Stomach (tissue), 9 donors: Measurements from ENCODE around the gene ZSCAN2. TPM values are rescaled to one million over a fixed set of nuclear protein-coding genes. Genes with fewer than 3 reads are reported as not detected.

Experiments used
- DNase-seq, 2 donors: peaks; one replicate each; pipeline versions ENCODE4 v3.0.0 to v3.0.0-alpha.2; 2013 to 2019
- H3K27ac ChIP-seq, 5 donors: fragments of 200-600 bp in 4 of 5; sonication (generic) in 4 of 5; one replicate each; pipeline ENCODE4 v1.5.1; 2013 to 2019; ENCODE audit warnings: mild to moderate bottlenecking in 1 of 5, moderate library complexity in 1 of 5
- H3K27me3 ChIP-seq, 3 donors: fragments of 200-600 bp; sonication (generic); one replicate each; pipeline ENCODE4 v1.5.1; 2017 to 2019; ENCODE audit warnings: mixed run types in 1 of 3
- H3K36me3 ChIP-seq, 4 donors: fragments of 200-600 bp; sonication (generic); 1 replicate in 3 of 4; 2 replicates in 1 of 4; pipeline ENCODE4 v1.5.1; 2016 to 2019
- H3K4me1 ChIP-seq, 4 donors: fragments of 200-600 bp; sonication (generic); one replicate each; pipeline ENCODE4 v1.5.1; 2016 to 2019
- H3K4me3 ChIP-seq, 4 donors: fragments of 200-600 bp; sonication (generic) in 3 of 4; one replicate each; pipeline ENCODE4 v1.5.1; 2016 to 2019; ENCODE audit warnings: mild to moderate bottlenecking in 1 of 4
- H3K9me3 ChIP-seq, 4 donors: fragments of 200-600 bp; sonication (generic); one replicate each; pipeline ENCODE4 v1.5.1; 2016 to 2019
- EP300 ChIP-seq: sonication (generic); formaldehyde crosslinking; IDR thresholded peaks from one replicate; pipeline ENCODE4 v1.6.1; 2017; ENCODE audit warnings: antibody characterized with exemption
- POLR2A ChIP-seq, 4 donors: fragments of 450-650 bp; IDR thresholded peaks; one replicate each; pipeline ENCODE4 v1.6.1; 2016; ENCODE audit warnings: antibody characterized with exemption in 4 of 4, control low read depth in 2 of 4, mild to moderate bottlenecking in 1 of 4, moderate library complexity in 1 of 4
- POLR2AphosphoS5 ChIP-seq, 3 donors: sonication (generic); formaldehyde crosslinking; IDR thresholded peaks; one replicate each; pipeline ENCODE4 v1.6.1; 2016; ENCODE audit warnings: antibody characterized with exemption in 3 of 3
- WGBS, 5 donors: extraction: QIAGEN DNeasy Blood & Tissue Kit in 3 of 5; methylation state at CpG; one replicate each; pipeline versions ENCODE4 v1.1.5 to v1.1.7; 2013 to 2018; 5-methylcytosine and 5-hydroxymethylcytosine counted together
- intact Hi-C: fragments of 100-400 bp; cut with DNase I; formaldehyde crosslinking; loops from one replicate; pipeline ENCODE4 v1.15.1; 2023; ENCODE audit warnings: low total_unique reads
- polyA plus RNA-seq, 3 donors: library from polyadenylated mRNA; stranded (reverse); fragments of 200-250 nt; gene quantifications; one replicate each; pipeline ENCODE4 v1.2.3, GENCODE V29; 2013
- total RNA-seq, 5 donors: library from RNA; depleted of rRNA; stranded (reverse); fragments of >200 nt; gene quantifications; one replicate each; pipeline versions ENCODE4 v1.1.0 to v1.2.3, GENCODE V29; 2014 to 2016
- TF ChIP-seq, protein P1 (sequence below), 7 experiments: fragments of 450-650 bp in 4 of 7; fragments of 200-600 bp in 3 of 7; sonication (generic) in 3 of 7; IDR thresholded peaks; one replicate each; pipeline ENCODE4 v1.5.1; 2016 to 2019; ENCODE audit warnings: antibody characterized with exemption in 7 of 7, control low read depth in 2 of 7, mild to moderate bottlenecking in 1 of 7
- donor health status: healthy with polysubstance abuse.
- donor health status: Bipolar disorder and iron deficiency.
- donor health status: healthy.

Gene ZSCAN2
- total and polyA plus RNA-seq, 8 donors, result 1.2 to 28.1 (median 6.6) TPM

DNA sequence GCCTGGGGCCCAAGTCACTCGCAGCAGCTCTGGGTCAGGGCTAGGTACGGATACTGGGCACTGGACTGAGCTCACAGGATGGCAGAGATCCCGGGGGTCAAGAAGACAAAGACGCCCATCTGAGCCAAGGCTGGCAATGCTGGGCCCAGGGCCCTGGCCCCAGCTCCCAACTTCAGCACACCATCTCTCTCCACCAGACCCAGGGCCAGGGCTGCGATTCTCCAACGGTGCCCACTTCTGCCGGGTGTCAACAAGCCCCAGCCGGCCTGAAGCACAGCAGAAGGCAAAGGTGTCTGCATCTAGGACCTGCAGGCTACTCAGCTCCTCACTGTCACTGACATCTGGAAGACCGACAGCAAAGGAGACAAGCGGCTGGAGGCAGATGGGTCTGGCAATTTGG is 44.7 kb downstream of the ZSCAN2 start:
- H3K36me3 ChIP-seq, result peaks cover 88 to 100% (median 100%) of the 10 kb centered on the region in 4 donors
- H3K27me3 ChIP-seq, result no peaks in the 10 kb centered on the region
- TF ChIP-seq POLR2A (IDR thresholded peaks at IDR 0.05), result no peak
- no peak for DNase-seq
- H3K27ac ChIP-seq, result no peak overlapping the region
- intact Hi-C loops, result no loop called here
- no peaks in the 10 kb centered on the region for H3K9me3 ChIP-seq
- 90 to 97% (median 93%) methylated on average over 9 to 10 of the region's 10 CpGs for WGBS, 5 donors
- no peak overlapping the region for H3K4me3 ChIP-seq
- H3K4me1 ChIP-seq, result peaks cover 0 to 16% (median 8%) of the 10 kb centered on the region in 4 donors

DNA sequence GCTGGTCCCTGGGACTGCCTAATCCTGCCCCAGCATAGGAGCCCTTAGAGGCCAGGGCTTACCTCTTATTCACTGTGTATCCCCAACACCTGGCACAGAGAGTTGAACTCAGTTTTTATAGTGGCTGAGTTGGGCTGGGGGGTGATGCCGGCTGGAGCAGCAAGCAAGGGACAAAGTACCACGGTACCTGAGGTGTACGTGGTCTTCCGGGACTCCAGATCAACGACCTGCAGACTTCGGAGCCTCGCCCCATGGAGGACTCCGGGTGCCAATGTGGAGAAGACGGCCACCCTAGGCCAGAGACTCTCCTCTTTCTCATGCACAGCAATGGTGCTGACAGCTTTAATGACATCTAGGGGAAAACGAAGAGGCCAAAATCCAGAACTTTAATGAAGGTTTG is 45.2 kb downstream of the ZSCAN2 start:
- H3K36me3 ChIP-seq, result peaks cover 88 to 100% (median 100%) of the 10 kb centered on the region in 4 donors
- no peak overlapping the region for H3K4me3 ChIP-seq
- peaks cover 0 to 20% (median 9%) of the 10 kb centered on the region in 4 donors for H3K4me1 ChIP-seq
- TF ChIP-seq POLR2A (IDR thresholded peaks at IDR 0.05) (no peak), EP300 (no peak), POLR2AphosphoS5 (IDR thresholded peaks at IDR 0.05) (no peak)
- TF ChIP-seq, protein P1, sequence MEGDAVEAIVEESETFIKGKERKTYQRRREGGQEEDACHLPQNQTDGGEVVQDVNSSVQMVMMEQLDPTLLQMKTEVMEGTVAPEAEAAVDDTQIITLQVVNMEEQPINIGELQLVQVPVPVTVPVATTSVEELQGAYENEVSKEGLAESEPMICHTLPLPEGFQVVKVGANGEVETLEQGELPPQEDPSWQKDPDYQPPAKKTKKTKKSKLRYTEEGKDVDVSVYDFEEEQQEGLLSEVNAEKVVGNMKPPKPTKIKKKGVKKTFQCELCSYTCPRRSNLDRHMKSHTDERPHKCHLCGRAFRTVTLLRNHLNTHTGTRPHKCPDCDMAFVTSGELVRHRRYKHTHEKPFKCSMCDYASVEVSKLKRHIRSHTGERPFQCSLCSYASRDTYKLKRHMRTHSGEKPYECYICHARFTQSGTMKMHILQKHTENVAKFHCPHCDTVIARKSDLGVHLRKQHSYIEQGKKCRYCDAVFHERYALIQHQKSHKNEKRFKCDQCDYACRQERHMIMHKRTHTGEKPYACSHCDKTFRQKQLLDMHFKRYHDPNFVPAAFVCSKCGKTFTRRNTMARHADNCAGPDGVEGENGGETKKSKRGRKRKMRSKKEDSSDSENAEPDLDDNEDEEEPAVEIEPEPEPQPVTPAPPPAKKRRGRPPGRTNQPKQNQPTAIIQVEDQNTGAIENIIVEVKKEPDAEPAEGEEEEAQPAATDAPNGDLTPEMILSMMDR (IDR thresholded peaks at IDR 0.05), result no peak
- WGBS, 5 donors, result 88 to 97% (median 92%) methylated on average over 10 of the region's 10 CpGs
- intact Hi-C loops, result no loop called here
- no peaks in the 10 kb centered on the region for H3K9me3 ChIP-seq
- no peak overlapping the region for H3K27ac ChIP-seq
- DNase-seq, result no peak
- H3K27me3 ChIP-seq, result no peaks in the 10 kb centered on the region

DNA sequence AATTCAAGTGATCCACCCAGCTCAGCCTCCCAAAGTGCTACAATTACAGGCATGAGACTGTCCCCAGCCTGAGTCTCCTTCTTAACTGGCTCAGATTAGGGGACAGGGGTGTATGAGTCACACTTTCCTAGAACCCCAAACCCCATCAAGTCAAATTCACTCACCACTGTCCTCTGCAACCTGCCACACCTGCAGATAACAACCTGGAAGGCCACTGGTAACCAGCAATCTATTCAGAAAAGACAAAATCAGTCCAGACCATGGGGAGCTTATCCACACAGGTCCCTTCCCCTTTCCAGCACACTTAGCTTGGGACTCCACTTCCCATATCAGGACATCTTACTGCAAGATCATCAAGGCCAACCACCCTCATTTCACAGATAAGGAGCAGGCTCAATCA is 46.9 kb downstream of the ZSCAN2 start:
- no peaks in the 10 kb centered on the region for H3K9me3 ChIP-seq
- intact Hi-C loops, result no loop called here
- TF ChIP-seq, protein P1 (IDR thresholded peaks at IDR 0.05), result no peak
- TF ChIP-seq POLR2A (IDR thresholded peaks at IDR 0.05) (no peak), EP300 (no peak), POLR2AphosphoS5 (IDR thresholded peaks at IDR 0.05) (no peak)

DNA sequence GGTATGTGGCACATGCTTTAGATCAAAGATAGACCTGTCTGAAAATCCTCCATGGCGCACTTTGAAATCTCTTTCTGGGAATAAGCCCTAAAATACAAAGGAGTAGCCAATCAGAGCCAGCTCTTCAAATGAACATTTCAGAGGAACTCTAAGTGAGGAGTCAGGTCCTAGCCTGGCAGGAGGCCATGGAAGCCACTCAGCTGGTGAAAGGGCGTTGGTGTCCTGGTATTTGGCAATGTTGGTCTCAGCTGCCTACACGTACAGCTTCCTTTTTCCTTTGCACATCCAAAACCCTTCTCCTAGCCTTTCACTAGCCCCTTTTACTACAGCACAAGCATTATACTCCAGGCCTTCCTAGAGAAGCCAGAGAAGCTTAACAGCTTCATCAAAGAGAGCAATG is 47.7 kb downstream of the ZSCAN2 start:
- DNase-seq, result no peak
- Histone ChIP-seq H3K36me3 (peaks cover 78 to 92% (median 90%) of the 10 kb centered on the region in 4 donors), H3K27me3 (no peaks in the 10 kb centered on the region), H3K27ac (no peak overlapping the region), H3K4me3 (no peak overlapping the region), H3K4me1 (peaks cover 19 to 44% (median 32%) of the 10 kb centered on the region in 4 donors), H3K9me3 (no peaks in the 10 kb centered on the region)
- WGBS, 5 donors, result 45 to 63% (median 52%) methylated on average over 3 of the region's 3 CpGs
- intact Hi-C loops, result no loop called here
- TF ChIP-seq, protein P1 (IDR thresholded peaks at IDR 0.05), result no peak
- TF ChIP-seq EP300 (no peak), POLR2A (IDR thresholded peaks at IDR 0.05) (no peak), POLR2AphosphoS5 (IDR thresholded peaks at IDR 0.05) (no peak)

More for the DNA sequence above, 46.9 kb downstream of the ZSCAN2 start:
- no peak for DNase-seq
- no peaks in the 10 kb centered on the region for H3K27me3 ChIP-seq
- no peak overlapping the region for H3K4me3 ChIP-seq
- peaks cover 11 to 36% (median 24%) of the 10 kb centered on the region in 4 donors for H3K4me1 ChIP-seq
- peaks cover 84 to 100% (median 98%) of the 10 kb centered on the region in 4 donors for H3K36me3 ChIP-seq
- no peak overlapping the region for H3K27ac ChIP-seq

DNA sequence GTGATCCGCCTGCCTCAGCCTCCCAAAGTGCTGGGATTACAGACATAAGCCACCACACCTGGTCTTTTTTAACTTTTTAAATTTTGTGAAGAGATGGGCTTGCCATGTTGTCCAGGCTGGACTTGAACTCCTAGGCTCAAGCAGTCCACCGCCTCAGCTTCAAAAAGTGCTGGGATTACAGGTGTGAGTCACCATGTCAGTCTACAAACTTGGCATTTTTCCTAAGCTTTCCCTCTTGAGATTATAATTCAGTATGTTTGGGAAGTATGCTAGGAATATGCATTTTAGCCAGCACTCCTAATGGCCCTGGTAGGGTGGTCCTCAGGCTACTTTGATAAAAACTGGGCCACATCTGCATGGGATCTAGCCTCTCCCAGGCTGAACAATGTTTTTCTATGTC is 48.9 kb downstream of the ZSCAN2 start:
- H3K4me3 ChIP-seq, result no peak overlapping the region
- intact Hi-C loops, result no loop called here
- H3K27ac ChIP-seq, result peak overlapping the region in 2 of 5 donors; percentile 11 to 40
- H3K4me1 ChIP-seq, result peaks cover 21 to 48% (median 39%) of the 10 kb centered on the region in 4 donors
- TF ChIP-seq POLR2AphosphoS5 (IDR thresholded peaks at IDR 0.05) (no peak), POLR2A (IDR thresholded peaks at IDR 0.05) (no peak), EP300 (no peak)
- TF ChIP-seq, protein P1 (IDR thresholded peaks at IDR 0.05), result no peak
- WGBS, 5 donors, result 87 to 96% (median 95%) methylated on average over 2 of the region's 2 CpGs
- peaks cover 69 to 81% (median 78%) of the 10 kb centered on the region in 4 donors for H3K36me3 ChIP-seq
- H3K27me3 ChIP-seq, result no peaks in the 10 kb centered on the region
- DNase-seq, result no peak
- H3K9me3 ChIP-seq, result no peaks in the 10 kb centered on the region
